PC-9 (cell line): ENCODE measurements around the gene KARS1. TPM values are rescaled to one million over a fixed set of nuclear protein-coding genes. Genes with fewer than 3 reads are reported as not detected.

Experiments used
- BruUV-seq: library from RNA; stranded (reverse); fragments of 400-500 nt; replicated peaks from 2 replicates; lab custom pipeline; 2021; lab: Mats Ljungman, UMichigan
- CTCF ChIA-PET: fragments of 300-600 bp; sonication (Branson Sonifier 250); formaldehyde crosslinking; loops from one replicate; lab custom pipeline; 2022; ENCODE audit warnings: antibody characterized with exemption; lab: Charles Lee
- POLR2A ChIA-PET: fragments of 300-600 bp; sonication (Branson Sonifier 250); formaldehyde crosslinking; loops from one replicate; lab custom pipeline; 2022; ENCODE audit warnings: antibody characterized with exemption; ENCODE audit not compliant: unreplicated experiment; lab: Charles Lee
- DNase-seq, 2 experiments: peaks; one replicate each; pipeline versions ENCODE4 v3.0.0 to v3.0.0-alpha.2; 2015 to 2022; ENCODE audit warnings: mixed read lengths in 1 of 2
- H2AFZ ChIP-seq: fragments of 200-600 bp; sonication (generic); 2 replicates; pipeline ENCODE4 v1.8.1; 2017; ENCODE audit warnings: antibody characterized with exemption
- H3F3A ChIP-seq: fragments of 200-600 bp; sonication (generic); 2 replicates; pipeline ENCODE4 v1.8.1; 2017; ENCODE audit warnings: antibody characterized with exemption, mild to moderate bottlenecking, low read depth; ENCODE audit not compliant: insufficient read depth
- H3K27ac ChIP-seq: fragments of 200-600 bp; sonication (generic); 2 replicates; pipeline ENCODE4 v1.6.1; 2016; ENCODE audit warnings: mixed run types
- H3K27me3 ChIP-seq: fragments of 200-600 bp; sonication (generic); 2 replicates; pipeline ENCODE4 v1.6.1; 2016; ENCODE audit warnings: low read depth, mixed run types; ENCODE audit not compliant: insufficient read depth
- H3K36me3 ChIP-seq: fragments of 200-600 bp; sonication (generic); 2 replicates; pipeline ENCODE4 v1.6.1; 2016; ENCODE audit warnings: low read depth, mixed run types
- H3K4me1 ChIP-seq: fragments of 200-600 bp; sonication (generic); replicated peaks from 2 replicates; pipeline ENCODE4 v1.6.1; 2016; ENCODE audit warnings: mixed run types; ENCODE audit not compliant: insufficient read depth
- H3K4me2 ChIP-seq: fragments of 200-600 bp; sonication (generic); 2 replicates; pipeline ENCODE4 v1.6.1; 2017; ENCODE audit warnings: mixed run types
- H3K4me3 ChIP-seq: fragments of 200-600 bp; sonication (generic); 2 replicates; pipeline ENCODE4 v1.6.1; 2016; ENCODE audit warnings: mixed run types
- H3K79me2 ChIP-seq: fragments of 200-600 bp; sonication (generic); 2 replicates; pipeline ENCODE4 v1.6.1; 2017; ENCODE audit warnings: low read depth, mixed run types
- H3K9me2 ChIP-seq: fragments of 200-600 bp; sonication (generic); 2 replicates; pipeline ENCODE4 v1.8.1; 2017; ENCODE audit warnings: mild to moderate bottlenecking; ENCODE audit not compliant: insufficient read depth
- H3K9me3 ChIP-seq: fragments of 200-600 bp; sonication (generic); 2 replicates; pipeline ENCODE4 v1.8.1; 2016; ENCODE audit warnings: low read depth; ENCODE audit not compliant: insufficient read depth
- H4K20me1 ChIP-seq: fragments of 200-600 bp; sonication (generic); 2 replicates; pipeline ENCODE4 v1.8.1; 2017; ENCODE audit not compliant: insufficient read depth
- EZH2 ChIP-seq: fragments of 200-600 bp; sonication (generic); IDR thresholded peaks from 2 replicates; pipeline ENCODE4 v1.8.0; 2017; ENCODE audit warnings: antibody characterized with exemption, low read depth
- intact Hi-C: fragments of 100-400 bp; cut with micrococcal nuclease; formaldehyde crosslinking; loops from one replicate; pipeline ENCODE4 v1.10.0; 2022; ENCODE audit not compliant: unreplicated experiment
- total RNA-seq: library from RNA; stranded (reverse); gene quantifications from 2 replicates; pipeline ENCODE4 v1.2.3, GENCODE V29; 2021
- TF ChIP-seq, protein P1 (sequence below): fragments of 200-600 bp; sonication (generic); conservative IDR thresholded peaks from 2 replicates; pipeline ENCODE4 v1.6.1; 2017; ENCODE audit warnings: mixed run types, antibody characterized with exemption, mild to moderate bottlenecking, moderate library complexity

The KARS1 gene
- total RNA-seq, 1 experiment from 2014 or later, result 132 TPM

DNA sequence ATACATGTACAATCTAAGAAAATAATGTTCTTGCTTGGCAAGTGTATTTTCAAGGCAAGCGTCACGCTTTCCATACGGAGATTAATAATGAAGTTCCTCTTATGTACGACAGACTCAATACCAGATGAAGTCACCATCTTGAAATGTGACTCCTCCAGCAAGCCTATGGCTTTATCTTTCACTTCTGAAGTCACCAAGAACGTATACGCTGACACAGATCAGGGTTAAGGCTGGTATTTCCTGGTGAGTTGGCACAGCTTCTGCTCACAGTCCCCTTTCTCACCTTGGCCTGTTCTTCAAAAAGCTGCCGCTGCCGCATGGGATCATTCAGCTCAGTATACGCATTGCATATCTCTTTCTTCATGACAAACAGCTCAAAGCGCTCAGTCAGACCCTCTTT is 18.3 kb downstream of the KARS1 start:
- H3K27me3 ChIP-seq, result no peaks in the 10 kb centered on the region
- CTCF ChIA-PET, result no interaction called here
- H3K4me1 ChIP-seq, result 0 out of 2 replicates have a peak, but pooled peaks cover 6% of the 10 kb centered on the region
- H3K4me3 ChIP-seq, result no peak overlapping the region
- intact Hi-C loops, result no loop called here
- H3F3A ChIP-seq, result peaks cover 30% of the 10 kb centered on the region
- DNase-seq, result no peak
- H3K4me2 ChIP-seq, result no peak overlapping the region
- peaks cover 35% of the 10 kb centered on the region for H3K36me3 ChIP-seq
- no peaks in the 10 kb centered on the region for H3K9me2 ChIP-seq
- no peaks in the 10 kb centered on the region for H3K79me2 ChIP-seq
- no peak overlapping the region for H3K27ac ChIP-seq
- no peaks in the 10 kb centered on the region for H4K20me1 ChIP-seq
- TF ChIP-seq EZH2, result no peak
- TF ChIP-seq, protein P1, sequence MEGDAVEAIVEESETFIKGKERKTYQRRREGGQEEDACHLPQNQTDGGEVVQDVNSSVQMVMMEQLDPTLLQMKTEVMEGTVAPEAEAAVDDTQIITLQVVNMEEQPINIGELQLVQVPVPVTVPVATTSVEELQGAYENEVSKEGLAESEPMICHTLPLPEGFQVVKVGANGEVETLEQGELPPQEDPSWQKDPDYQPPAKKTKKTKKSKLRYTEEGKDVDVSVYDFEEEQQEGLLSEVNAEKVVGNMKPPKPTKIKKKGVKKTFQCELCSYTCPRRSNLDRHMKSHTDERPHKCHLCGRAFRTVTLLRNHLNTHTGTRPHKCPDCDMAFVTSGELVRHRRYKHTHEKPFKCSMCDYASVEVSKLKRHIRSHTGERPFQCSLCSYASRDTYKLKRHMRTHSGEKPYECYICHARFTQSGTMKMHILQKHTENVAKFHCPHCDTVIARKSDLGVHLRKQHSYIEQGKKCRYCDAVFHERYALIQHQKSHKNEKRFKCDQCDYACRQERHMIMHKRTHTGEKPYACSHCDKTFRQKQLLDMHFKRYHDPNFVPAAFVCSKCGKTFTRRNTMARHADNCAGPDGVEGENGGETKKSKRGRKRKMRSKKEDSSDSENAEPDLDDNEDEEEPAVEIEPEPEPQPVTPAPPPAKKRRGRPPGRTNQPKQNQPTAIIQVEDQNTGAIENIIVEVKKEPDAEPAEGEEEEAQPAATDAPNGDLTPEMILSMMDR, result no peak
- H3K9me3 ChIP-seq, result no peaks in the 10 kb centered on the region
- POLR2A ChIA-PET, result no interaction called here
- BruUV-seq, result no TSS peak
- no peak overlapping the region for H2AFZ ChIP-seq

DNA sequence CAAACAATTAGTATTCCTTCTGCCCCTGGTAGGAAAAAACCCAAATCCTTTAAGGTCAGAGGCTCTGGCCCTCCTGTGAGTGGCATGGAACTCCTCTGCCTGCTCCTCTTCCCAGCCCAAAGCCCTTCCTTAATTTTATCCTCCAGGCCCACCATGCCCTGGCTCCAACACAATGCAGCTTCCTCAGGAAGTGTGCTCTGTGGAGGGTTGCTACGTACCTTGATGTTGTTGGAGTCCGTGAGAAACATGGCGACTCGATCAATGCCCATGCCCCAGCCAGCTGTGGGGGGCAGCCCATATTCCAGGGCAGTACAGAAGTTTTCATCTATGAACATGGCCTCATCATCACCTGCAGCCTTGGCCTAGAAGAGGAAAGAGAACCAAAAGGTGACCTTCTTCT is 19.1 kb downstream of the KARS1 start:
- no peak overlapping the region for H3K27ac ChIP-seq
- DNase-seq, result no peak
- H3K79me2 ChIP-seq, result no peaks in the 10 kb centered on the region
- 0 out of 2 replicates have a peak, but pooled peaks cover 6% of the 10 kb centered on the region for H3K4me1 ChIP-seq
- ChIA-PET CTCF (no interaction called here), POLR2A (no interaction called here)
- H2AFZ ChIP-seq, result no peak overlapping the region
- H3K9me3 ChIP-seq, result no peaks in the 10 kb centered on the region
- H3K36me3 ChIP-seq, result peaks cover 27% of the 10 kb centered on the region
- no peaks in the 10 kb centered on the region for H4K20me1 ChIP-seq
- no TSS peak for BruUV-seq
- TF ChIP-seq, protein P1, result no peak
- no peak for TF ChIP-seq EZH2
- no peak overlapping the region for H3K4me3 ChIP-seq
- H3K4me2 ChIP-seq, result no peak overlapping the region
- peaks cover 30% of the 10 kb centered on the region for H3F3A ChIP-seq
- H3K27me3 ChIP-seq, result no peaks in the 10 kb centered on the region
- intact Hi-C loops, result no loop called here
- no peaks in the 10 kb centered on the region for H3K9me2 ChIP-seq

DNA sequence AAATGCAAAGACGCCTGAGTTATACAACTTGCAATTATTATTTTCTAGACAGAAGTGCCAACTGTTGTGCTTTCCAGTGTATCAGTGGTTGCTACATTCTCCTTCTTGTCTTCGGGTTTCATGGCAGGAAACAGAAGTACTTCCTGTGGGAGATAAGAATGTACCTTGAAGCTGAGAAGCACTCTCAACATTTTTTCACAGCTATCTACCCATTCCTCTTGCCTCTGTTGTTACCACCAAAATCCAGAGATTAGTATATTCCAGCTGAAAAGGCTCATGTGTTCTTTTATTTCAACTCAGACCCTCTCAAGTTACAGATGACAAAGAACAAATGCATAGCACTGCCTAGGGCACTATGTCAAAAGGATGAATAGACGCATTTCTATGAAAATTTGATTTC is 19.6 kb downstream of the KARS1 start:
- BruUV-seq, result no TSS peak
- CTCF ChIA-PET, result no interaction called here
- intact Hi-C loops, result no loop called here
- no peak for DNase-seq
- POLR2A ChIA-PET, result no interaction called here
- Histone ChIP-seq H3K4me1 (0 out of 2 replicates have a peak, but pooled peaks cover 6% of the 10 kb centered on the region), H3K27me3 (no peaks in the 10 kb centered on the region), H3K4me3 (no peak overlapping the region), H3K9me2 (no peaks in the 10 kb centered on the region), H4K20me1 (no peaks in the 10 kb centered on the region), H3K27ac (no peak overlapping the region), H3K79me2 (no peaks in the 10 kb centered on the region), H2AFZ (no peak overlapping the region), H3K9me3 (no peaks in the 10 kb centered on the region), H3K36me3 (peaks cover 24% of the 10 kb centered on the region), H3K4me2 (no peak overlapping the region), H3F3A (peaks cover 30% of the 10 kb centered on the region)
- TF ChIP-seq EZH2, result no peak
- TF ChIP-seq, protein P1, result no peak
